PC-3 (cell line): ENCODE results near the gene WDR27.

Experiments used
- EZH2 ChIP-seq: fragments of 300-600 bp; sonication (generic); IDR thresholded peaks from one replicate; pipeline ENCODE4 v1.6.1; 2017; ENCODE audit warnings: antibody characterized with exemption, mild to moderate bottlenecking, low read length; ENCODE audit not compliant: unreplicated experiment
- EZH2phosphoT487 ChIP-seq: fragments of 300-600 bp; sonication (generic); IDR thresholded peaks from 2 replicates; pipeline ENCODE4 v1.6.1; 2018; ENCODE audit warnings: mild to moderate bottlenecking, antibody characterized with exemption, low read length, borderline replicate concordance
- TF ChIP-seq, protein P1 (sequence below): fragments of 300-600 bp; sonication (generic); conservative IDR thresholded peaks from 2 replicates; pipeline ENCODE4 v1.5.1; 2017; ENCODE audit warnings: antibody characterized with exemption, low read depth, mild to moderate bottlenecking, low read length

DNA sequence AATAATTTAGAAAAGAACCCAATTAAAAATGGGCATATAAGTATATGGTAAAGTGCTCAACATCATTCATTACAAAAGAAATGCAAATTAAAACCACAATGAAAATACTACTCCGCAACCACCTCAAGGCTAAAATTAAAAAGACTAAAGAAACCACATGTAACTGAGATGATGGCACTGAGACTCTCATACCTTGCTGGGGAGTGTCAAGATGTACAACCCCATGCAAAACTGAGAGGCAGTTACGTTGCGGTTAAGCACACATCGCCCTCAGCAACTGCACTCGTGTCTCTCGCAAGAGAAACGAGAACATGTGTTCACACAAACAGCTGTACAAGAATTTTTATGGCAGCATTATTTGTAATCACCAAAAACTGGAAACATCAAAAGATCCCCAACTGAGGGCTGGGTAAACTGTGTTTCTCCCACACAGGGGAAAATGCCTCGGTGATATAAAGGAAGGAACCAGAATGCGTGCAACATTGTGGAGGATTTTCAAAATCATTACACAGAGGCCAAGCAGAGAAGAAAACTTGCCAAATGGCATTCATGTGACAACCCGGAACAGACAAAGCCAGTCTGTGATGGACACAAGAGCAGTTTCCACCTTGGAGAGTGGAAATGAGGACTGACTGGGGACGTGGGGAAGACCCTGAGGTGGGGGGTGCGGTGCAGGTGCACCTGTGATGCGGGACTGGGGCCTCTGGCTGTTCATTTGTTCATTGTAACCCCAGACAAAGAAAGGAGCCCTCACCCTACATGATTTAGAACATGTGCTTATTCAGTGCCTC is 144.9 kb downstream of the WDR27 start:
- TF ChIP-seq, protein P1, sequence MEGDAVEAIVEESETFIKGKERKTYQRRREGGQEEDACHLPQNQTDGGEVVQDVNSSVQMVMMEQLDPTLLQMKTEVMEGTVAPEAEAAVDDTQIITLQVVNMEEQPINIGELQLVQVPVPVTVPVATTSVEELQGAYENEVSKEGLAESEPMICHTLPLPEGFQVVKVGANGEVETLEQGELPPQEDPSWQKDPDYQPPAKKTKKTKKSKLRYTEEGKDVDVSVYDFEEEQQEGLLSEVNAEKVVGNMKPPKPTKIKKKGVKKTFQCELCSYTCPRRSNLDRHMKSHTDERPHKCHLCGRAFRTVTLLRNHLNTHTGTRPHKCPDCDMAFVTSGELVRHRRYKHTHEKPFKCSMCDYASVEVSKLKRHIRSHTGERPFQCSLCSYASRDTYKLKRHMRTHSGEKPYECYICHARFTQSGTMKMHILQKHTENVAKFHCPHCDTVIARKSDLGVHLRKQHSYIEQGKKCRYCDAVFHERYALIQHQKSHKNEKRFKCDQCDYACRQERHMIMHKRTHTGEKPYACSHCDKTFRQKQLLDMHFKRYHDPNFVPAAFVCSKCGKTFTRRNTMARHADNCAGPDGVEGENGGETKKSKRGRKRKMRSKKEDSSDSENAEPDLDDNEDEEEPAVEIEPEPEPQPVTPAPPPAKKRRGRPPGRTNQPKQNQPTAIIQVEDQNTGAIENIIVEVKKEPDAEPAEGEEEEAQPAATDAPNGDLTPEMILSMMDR: no peak
- no peak for TF ChIP-seq EZH2
- no peak for TF ChIP-seq EZH2phosphoT487
